Caco-2 (cell line): ENCODE measurements around the gene TRAF3. TPM values are rescaled to one million over a fixed set of nuclear protein-coding genes. Genes with fewer than 3 reads are reported as not detected.

Experiments
- BruUV-seq: library from RNA; stranded (reverse); fragments of 400-500 nt; replicated peaks from 2 replicates; lab custom pipeline; 2021; lab: Mats Ljungman, UMichigan
- CTCF ChIA-PET: fragments of 300-600 bp; sonication (Branson Sonifier 250); formaldehyde crosslinking; loops from one replicate; lab custom pipeline; 2022; ENCODE audit warnings: antibody characterized with exemption; lab: Charles Lee
- POLR2A ChIA-PET: fragments of 300-600 bp; sonication (Branson Sonifier 250); formaldehyde crosslinking; loops from one replicate; lab custom pipeline; 2022; ENCODE audit warnings: antibody characterized with exemption; lab: Charles Lee
- DNase-seq, 2 experiments: peaks; one replicate each; pipeline versions ENCODE4 v3.0.0 to v3.0.0-alpha.2; 2020 to 2022
- H3K27me3 ChIP-seq: replicated peaks from 2 replicates; pipeline ENCODE4 v1.6.0; 2011; ENCODE audit warnings: low read length; ENCODE audit not compliant: control insufficient read depth, insufficient read depth
- H3K36me3 ChIP-seq: 2 replicates; pipeline ENCODE4 v1.5.1; 2011; ENCODE audit warnings: low read length; ENCODE audit not compliant: control insufficient read depth, insufficient read depth
- H3K4me1 ChIP-seq: fragments of 250-450 bp; sonication (Bioruptor Pico); 2 replicates; pipeline ENCODE4 v1.5.1; 2020; ENCODE audit warnings: mild to moderate bottlenecking
- H3K4me3 ChIP-seq: 2 replicates; pipeline ENCODE4 v1.5.1; 2011; ENCODE audit warnings: low read depth, mild to moderate bottlenecking, control low read depth, low read length
- H3K9me3 ChIP-seq: fragments of 250-450 bp; sonication (Bioruptor Pico); 2 replicates; pipeline ENCODE4 v1.5.1; 2020; ENCODE audit warnings: mild to moderate bottlenecking, moderate library complexity
- H3K27ac Mint-ChIP-seq: one replicate; pipeline ENCODE4 v1.8.0; 2022; ENCODE audit warnings: mixed read lengths; ENCODE audit not compliant: unreplicated experiment
- H3K27me3 Mint-ChIP-seq: one replicate; pipeline ENCODE4 v1.8.0; 2022; ENCODE audit warnings: mixed read lengths; ENCODE audit not compliant: insufficient read depth, unreplicated experiment
- H3K36me3 Mint-ChIP-seq: one replicate; pipeline ENCODE4 v1.8.0; 2022; ENCODE audit warnings: mild to moderate bottlenecking, mixed read lengths; ENCODE audit not compliant: insufficient read depth, unreplicated experiment
- H3K4me1 Mint-ChIP-seq: one replicate; pipeline ENCODE4 v1.8.0; 2022; ENCODE audit warnings: low read depth, mixed read lengths; ENCODE audit not compliant: unreplicated experiment
- H3K4me3 Mint-ChIP-seq: one replicate; pipeline ENCODE4 v1.8.0; 2022; ENCODE audit warnings: mild to moderate bottlenecking, moderate library complexity, mixed read lengths; ENCODE audit not compliant: unreplicated experiment
- H3K9me3 Mint-ChIP-seq: one replicate; pipeline ENCODE4 v1.8.0; 2022; ENCODE audit warnings: mixed read lengths; ENCODE audit not compliant: unreplicated experiment
- intact Hi-C: fragments of 100-400 bp; cut with micrococcal nuclease; formaldehyde crosslinking; loops from one replicate; pipeline ENCODE4 v1.10.0; 2022; ENCODE audit not compliant: unreplicated experiment
- total RNA-seq: library from RNA; stranded (reverse); gene quantifications from 2 replicates; pipeline ENCODE4 v1.2.3, GENCODE V29; 2022
- TF ChIP-seq, protein P1 (sequence below), 2 experiments: fragments of 200-600 bp in 1 of 2; IDR thresholded peaks; 1 replicate in 1 of 2; 2 replicates in 1 of 2; pipeline versions ENCODE4 v1.5.1 to v1.8.0; 2011 to 2022; ENCODE audit warnings: antibody characterized with exemption in 1 of 2, control low read depth in 1 of 2, inconsistent platforms in 1 of 2, low read depth in 1 of 2, low read length in 1 of 2, mild to moderate bottlenecking in 1 of 2, moderate library complexity in 1 of 2; ENCODE audit not compliant: insufficient read depth in 1 of 2, severe bottlenecking in 1 of 2, unreplicated experiment in 1 of 2

TRAF3 gene
- total RNA-seq, 1 experiment from 2014 or later = 16.6 TPM

DNA sequence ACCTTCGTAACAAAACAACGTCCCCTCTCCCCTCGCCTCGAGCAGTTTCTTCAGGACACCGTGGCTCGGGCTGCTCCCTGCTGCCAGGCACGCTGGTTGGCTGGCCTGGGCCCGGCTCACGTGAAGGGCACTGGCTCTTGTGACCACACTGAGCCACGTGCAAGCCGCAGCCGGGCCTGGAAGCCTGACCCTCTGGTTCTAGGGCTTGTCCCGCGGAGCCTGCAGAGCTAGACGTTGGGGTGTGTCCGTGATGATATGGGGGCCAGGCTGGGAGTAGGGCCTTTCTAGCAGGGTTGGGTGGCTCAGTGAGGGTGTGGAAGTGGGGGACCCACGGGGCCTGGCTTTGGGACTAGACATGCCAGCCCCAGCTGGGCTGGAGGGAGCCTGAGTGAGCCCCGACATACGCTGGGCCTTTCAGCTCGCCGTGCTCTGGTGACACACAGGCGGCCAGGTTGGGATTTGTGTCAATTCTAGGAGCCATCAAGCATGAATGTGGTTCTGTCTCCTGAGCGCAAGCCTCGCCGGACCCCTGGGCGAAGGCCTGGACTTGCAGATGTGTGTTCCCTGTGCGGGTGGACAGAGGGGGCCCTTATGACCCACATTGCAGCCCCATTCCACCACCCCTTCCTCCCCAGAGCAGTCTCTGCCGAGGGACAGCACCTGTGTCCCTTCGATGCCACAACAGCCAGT lies 131.7 kb downstream of the TRAF3 start:
- Histone ChIP-seq H3K4me1 (no peaks in the 10 kb centered on the region), H3K4me3 (no peak overlapping the region), H3K9me3 (no peaks in the 10 kb centered on the region), H3K36me3 (no peaks in the 10 kb centered on the region; the same call in 1 of the 2 replicates), H3K27me3 (no peaks in the 10 kb centered on the region)
- Mint-ChIP-seq H3K27me3 (no peaks in the 10 kb centered on the region), H3K27ac (no peak overlapping the region), H3K36me3 (peaks cover 15% of the 10 kb centered on the region), H3K4me3 (no peak overlapping the region), H3K4me1 (no peaks in the 10 kb centered on the region), H3K9me3 (no peaks in the 10 kb centered on the region)
- POLR2A ChIA-PET = interaction anchor here (0.6 kb wide), 1 partner anchor 664 kb away, joined by 5 read pairs; no protein-coding TSS in a partner anchor
- intact Hi-C loops = no loop called here
- TF ChIP-seq, protein P1, sequence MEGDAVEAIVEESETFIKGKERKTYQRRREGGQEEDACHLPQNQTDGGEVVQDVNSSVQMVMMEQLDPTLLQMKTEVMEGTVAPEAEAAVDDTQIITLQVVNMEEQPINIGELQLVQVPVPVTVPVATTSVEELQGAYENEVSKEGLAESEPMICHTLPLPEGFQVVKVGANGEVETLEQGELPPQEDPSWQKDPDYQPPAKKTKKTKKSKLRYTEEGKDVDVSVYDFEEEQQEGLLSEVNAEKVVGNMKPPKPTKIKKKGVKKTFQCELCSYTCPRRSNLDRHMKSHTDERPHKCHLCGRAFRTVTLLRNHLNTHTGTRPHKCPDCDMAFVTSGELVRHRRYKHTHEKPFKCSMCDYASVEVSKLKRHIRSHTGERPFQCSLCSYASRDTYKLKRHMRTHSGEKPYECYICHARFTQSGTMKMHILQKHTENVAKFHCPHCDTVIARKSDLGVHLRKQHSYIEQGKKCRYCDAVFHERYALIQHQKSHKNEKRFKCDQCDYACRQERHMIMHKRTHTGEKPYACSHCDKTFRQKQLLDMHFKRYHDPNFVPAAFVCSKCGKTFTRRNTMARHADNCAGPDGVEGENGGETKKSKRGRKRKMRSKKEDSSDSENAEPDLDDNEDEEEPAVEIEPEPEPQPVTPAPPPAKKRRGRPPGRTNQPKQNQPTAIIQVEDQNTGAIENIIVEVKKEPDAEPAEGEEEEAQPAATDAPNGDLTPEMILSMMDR (IDR thresholded peaks at IDR 0.05; ENCODE audit: insufficient read depth in 1 of 2, low read depth in 1 of 2, low read length in 1 of 2, severe bottlenecking in 1 of 2, unreplicated experiment in 1 of 2) = no peak
- no TSS peak for BruUV-seq
- CTCF ChIA-PET = interaction anchor here (0.6 kb wide), 1 partner anchor 638 kb away, joined by 3 read pairs; no protein-coding TSS in a partner anchor
- DNase-seq = no peak

GRCh38 chr14:102909462-102909861 lies 132.2 kb downstream of the TRAF3 start:
- POLR2A ChIA-PET = no interaction called here
- TF ChIP-seq, protein P1 (IDR thresholded peaks at IDR 0.05; ENCODE audit: insufficient read depth in 1 of 2, low read depth in 1 of 2, low read length in 1 of 2, severe bottlenecking in 1 of 2, unreplicated experiment in 1 of 2) = no peak
- H3K4me3 Mint-ChIP-seq = no peak overlapping the region
- CTCF ChIA-PET = no interaction called here
- H3K36me3 Mint-ChIP-seq = peaks cover 15% of the 10 kb centered on the region
- intact Hi-C loops = no loop called here
- Histone ChIP-seq H3K9me3 (no peaks in the 10 kb centered on the region), H3K4me1 (no peaks in the 10 kb centered on the region), H3K36me3 (no peaks in the 10 kb centered on the region; the same call in 1 of the 2 replicates), H3K27me3 (no peaks in the 10 kb centered on the region), H3K4me3 (no peak overlapping the region)
- H3K27ac Mint-ChIP-seq = no peak overlapping the region
- H3K9me3 Mint-ChIP-seq = no peaks in the 10 kb centered on the region
- no peak for DNase-seq
- no TSS peak for BruUV-seq
- H3K27me3 Mint-ChIP-seq = no peaks in the 10 kb centered on the region
- no peaks in the 10 kb centered on the region for H3K4me1 Mint-ChIP-seq

- POLR2A ChIA-PET = no interaction called here
- H3K27me3 ChIP-seq = no peaks in the 10 kb centered on the region
- Mint-ChIP-seq H3K27me3 (no peaks in the 10 kb centered on the region), H3K27ac (no peak overlapping the region), H3K9me3 (no peaks in the 10 kb centered on the region), H3K4me3 (no peak overlapping the region), H3K36me3 (peaks cover 15% of the 10 kb centered on the region), H3K4me1 (no peaks in the 10 kb centered on the region)
- DNase-seq = no peak
- intact Hi-C loops = no loop called here
- no peaks in the 10 kb centered on the region; the same call in 1 of the 2 replicates for H3K36me3 ChIP-seq
- no peak overlapping the region for H3K4me3 ChIP-seq
- H3K9me3 ChIP-seq = no peaks in the 10 kb centered on the region
- TF ChIP-seq, protein P1 (IDR thresholded peaks at IDR 0.05; ENCODE audit: insufficient read depth in 1 of 2, low read depth in 1 of 2, low read length in 1 of 2, severe bottlenecking in 1 of 2, unreplicated experiment in 1 of 2) = no peak
- no TSS peak for BruUV-seq
- CTCF ChIA-PET = no interaction called here
- no peaks in the 10 kb centered on the region for H3K4me1 ChIP-seq
These were observed 132.7 kb downstream of the TRAF3 start for GRCh38 chr14:102909911-102910310.
